HG02763 (cell line): ENCODE measurements around the gene CDKL5.
"Not testable (repeated sequence)": the region's sequence is repeated elsewhere in the genome, so short reads cannot be mapped to it uniquely, and the experiment has no call there.

ENCODE experiments used
- ATAC-seq: cut with Tn5 transposase; IDR thresholded peaks from one replicate; pipeline ENCODE4 v1.9.1; 2021; ENCODE audit warnings: mild to moderate bottlenecking, moderate library complexity; ENCODE audit not compliant: unreplicated experiment

Gene CDKL5

DNA sequence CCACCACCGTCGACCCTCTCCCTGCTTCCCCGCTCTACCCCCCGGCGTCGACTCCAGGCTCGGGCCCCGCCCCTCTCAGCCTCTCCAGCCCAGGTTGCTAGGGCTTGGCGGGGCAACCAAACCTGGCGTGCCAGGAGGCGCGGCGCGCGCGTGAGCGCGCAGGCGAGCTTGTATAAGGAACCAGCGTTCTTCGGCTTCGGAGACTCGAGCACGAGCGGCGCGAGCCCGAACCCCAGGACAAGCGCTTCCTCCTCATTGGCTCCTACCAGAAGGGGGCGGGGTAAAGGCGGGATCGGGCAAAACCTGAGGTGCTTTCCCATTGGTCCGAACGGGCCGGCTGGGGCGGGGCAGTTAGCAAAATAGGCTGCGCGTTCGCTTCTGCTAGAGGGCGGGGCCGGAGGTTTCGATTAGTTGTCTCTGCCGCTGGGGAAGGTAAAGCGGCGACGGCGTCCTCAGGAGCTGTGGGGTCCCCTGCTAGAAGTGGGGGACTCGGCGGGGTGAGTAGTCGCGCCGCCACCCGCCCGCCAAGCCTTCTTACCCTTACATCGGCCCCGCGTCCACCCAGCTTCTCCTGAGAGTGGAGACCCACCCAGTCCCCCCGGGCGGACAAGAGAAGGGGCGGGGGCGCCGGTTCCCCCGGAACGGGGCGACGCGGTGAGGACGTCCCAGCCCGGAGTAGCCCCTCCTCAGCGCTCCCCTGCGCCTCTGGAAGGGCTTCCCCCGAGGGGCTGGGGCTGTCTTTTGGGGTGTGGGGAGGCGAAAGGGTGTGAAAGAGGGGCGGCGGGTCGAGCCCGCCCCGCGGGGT, at the start of gene CDKL5:
Gene CDKL5, plus strand, starts transcription at position 410 of the 805 bp plus-strand sequence. CDS start 81,489 bp downstream, outside the sequence.
- peak; percentile 95 for ATAC-seq

DNA sequence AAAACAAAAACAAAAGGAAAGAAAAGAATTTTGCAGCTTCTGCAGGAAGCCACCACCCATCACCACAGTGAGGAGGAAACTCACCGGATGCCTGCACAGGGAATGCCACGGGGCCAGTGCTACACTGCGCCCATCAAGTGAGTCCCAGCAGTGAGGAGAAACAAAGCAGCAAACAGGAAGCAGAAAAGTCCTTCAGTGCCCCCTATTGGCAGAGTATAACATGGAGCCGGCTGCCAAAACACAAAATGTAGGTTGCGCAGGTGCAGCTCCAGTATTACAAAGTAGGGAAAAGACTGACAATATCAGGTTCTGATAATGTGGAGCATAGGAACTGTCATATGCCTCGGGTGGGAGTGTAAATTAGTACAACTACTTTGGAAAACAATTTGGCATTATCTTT, 47.6 kb upstream of the CDKL5 start:
- no peak for ATAC-seq

DNA sequence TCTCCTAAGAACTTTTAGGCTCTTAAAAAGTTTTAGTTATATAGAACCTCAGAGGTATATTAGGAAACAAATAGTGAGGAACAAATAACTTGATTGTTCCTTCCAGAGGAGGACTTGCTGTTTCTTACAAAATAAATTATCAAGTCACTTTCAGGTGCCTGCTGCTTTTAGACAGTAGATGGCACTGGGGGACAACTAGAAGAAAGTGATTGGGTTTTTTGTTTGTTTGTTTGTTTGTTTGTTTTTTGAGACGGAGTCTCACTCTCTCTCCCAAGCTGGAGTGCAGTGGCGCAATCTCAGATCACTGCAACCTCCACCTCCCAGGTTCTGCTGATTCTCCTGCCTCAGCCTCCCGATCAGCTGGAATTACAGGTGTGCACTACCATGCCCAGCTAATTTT, 35.4 kb upstream of the CDKL5 start:
- ATAC-seq: no peak

DNA sequence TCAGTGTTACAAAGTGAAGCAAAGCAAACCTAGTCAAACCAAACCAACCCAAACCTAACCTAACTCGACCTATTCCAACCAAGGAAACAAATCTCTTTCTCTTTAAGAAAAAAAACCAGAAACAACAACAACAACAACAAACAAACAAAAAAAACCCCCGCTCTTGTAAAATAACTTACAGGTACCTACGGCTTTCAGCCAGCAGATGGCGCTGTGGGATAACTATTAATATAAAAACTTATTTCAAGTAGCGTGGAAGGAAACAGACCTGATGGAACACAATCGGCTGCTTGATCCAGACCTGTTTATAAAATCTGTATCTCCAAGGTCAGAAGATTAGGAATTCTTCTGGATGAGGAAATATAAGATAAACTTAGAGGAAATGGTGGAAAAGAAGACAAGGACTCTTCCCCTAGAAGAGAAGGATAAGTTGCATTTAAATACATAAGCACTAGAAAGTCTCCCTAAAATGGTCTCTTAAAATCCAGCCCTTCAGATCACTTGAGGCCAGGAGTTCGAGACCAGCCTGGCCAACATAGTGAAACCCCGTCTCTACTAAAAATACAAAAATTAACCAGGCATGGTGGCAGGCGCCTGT, 34.4 kb upstream of the CDKL5 start:
- no peak for ATAC-seq

DNA sequence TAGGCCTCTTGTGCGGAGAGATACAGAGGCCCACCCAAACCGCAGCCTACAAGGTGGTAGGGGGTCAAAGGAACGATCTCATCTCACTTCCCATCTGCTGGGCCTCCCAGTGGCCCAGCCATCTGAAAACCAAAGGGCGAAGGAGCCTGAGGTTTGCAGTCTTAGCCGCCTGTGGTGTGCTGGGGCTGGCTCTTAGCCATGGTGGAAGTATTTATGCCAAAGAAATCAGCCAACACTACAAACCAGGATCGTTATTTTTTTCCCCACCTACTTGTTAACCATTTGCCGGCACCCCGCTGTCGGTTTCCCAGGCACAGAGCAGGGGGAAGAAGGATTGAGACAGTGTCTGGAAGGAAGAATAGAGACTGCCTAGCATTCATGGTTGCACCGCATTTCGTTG, 30.9 kb upstream of the CDKL5 start:
- ATAC-seq: no peak

DNA sequence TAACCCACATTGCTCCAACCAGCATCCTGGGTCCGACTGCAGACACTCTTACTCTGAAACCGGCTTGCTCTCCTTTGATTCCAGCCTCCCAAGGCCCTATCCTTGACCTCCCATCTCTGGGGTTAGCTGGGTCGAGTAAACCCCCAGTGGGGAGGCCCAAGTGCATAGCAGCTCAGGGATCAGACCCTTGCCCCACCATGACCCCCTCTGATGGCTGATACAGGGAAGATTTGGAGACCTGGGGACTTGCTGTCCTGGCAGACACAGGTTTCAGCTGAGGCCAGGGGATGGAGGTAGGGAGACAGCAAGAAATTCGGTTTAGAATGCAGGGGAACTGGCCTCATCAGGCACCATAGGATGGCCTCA, 23.6 kb upstream of the CDKL5 start:
- ATAC-seq: no peak

DNA sequence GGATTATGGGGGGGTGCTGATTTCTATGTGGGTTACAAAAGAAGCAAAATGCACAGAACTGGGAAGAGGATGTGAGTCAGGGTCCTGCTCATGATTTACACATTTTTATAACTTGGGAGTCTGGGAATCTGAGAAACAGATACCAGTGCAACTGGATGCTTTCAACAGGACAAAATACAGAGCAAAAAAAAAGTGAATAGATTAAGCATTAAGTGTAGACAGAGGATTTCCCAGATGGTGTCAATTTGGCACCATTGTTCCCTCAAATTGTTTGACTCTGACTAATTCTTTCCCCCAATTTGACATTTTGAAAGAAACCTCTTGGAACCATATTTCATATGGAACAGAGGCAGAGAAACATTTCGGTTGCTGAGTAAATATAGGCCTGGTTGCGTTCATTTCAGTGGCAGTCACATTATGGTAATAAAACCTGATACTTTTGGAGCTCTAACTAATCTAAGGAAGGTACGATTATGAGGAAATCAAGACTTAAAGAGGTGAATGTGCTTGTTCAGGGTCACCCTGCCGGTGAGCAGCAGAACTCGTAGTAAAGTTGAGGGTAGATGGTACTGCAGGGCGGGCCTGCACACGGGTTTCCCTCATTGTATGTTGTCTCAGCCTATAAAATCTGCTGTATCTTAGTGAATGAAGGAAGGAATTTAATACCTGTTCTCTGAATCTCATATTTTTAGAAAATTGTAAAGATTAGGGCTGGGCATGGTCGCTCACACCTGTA, 18.7 kb upstream of the CDKL5 start:
- no peak for ATAC-seq

GRCh38 chrX:18410038-18410437, 15.4 kb upstream of the CDKL5 start:
- no peak for ATAC-seq

- ATAC-seq: no peak
Measured at GRCh38 chrX:18415386-18415785, 10.0 kb upstream of the CDKL5 start.

DNA sequence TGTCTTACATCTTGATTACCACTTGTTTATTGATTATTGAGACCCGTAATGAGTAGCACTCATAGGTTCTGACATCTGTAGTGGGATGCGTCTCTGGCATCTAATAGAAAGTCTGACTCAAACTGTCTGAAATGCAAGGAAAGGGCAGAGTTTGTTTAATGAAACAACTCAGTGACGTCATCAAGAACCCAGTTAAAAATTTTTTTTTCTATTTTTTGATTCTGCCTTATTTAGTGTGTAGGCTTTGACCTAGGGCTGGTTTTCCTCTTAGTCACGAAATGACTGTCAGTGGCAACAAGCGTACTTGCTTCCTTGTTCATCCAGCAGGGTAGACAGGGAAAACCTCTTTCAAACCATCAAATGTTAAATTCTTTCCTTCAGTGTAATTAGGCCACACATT, 3.1 kb upstream of the CDKL5 start:
- ATAC-seq: no peak

DNA sequence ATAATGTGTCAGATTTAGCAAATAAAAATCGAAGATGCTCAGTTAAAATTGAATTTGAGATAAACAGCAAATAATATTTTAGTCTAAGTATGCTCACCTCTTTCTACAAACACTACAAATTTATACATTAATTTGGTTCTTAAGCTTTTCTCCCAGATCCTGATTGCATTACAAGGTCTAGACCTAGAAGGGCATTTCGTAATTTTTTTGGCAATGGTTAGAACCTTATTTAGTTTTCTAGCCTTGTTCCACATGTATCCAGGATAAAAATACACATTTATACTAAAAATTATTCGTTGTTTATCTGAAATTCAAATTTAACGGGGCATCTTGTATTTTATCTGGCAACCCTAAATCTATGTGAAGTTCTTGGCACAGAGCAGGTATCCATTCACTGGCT, 2.5 kb upstream of the CDKL5 start:
- no peak for ATAC-seq

DNA sequence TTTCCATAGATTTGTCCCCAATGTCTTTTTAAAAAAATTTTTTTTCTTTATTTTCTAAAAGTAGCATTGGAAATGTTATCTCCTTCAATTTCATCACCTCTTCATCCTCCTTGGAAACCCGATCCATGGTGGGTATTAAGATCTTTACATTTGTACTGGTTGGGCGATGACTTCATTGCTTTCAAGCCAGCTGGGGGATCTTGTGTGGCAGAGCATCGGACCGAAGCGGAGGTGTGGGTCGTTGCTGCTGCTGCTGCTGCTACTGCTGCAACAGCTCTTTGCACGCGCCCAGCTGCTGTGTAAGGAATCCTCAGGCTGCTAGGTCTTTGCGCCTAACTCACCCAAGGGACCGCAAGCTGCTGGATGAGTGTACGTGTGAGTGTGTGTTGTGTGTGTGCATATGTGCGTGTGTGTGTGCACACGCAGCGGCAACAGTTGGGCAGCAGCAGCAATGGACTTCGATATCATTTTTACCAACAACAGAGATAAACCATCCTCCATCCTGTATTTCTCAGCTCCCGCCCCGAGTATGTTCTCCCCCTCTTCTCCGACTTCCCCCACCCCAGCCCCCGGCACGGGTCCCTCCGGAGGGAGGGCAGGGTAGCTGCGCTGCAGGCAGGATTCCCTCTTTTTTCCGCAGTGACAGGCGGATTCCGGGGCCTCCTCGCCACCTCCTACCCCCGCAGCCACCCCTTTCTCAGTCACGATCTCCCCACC, 768 bp upstream of the CDKL5 start:
- ATAC-seq: no peak

GRCh38 chrX:18426004-18426320, 554 bp downstream of the CDKL5 start:
- no peak for ATAC-seq

DNA sequence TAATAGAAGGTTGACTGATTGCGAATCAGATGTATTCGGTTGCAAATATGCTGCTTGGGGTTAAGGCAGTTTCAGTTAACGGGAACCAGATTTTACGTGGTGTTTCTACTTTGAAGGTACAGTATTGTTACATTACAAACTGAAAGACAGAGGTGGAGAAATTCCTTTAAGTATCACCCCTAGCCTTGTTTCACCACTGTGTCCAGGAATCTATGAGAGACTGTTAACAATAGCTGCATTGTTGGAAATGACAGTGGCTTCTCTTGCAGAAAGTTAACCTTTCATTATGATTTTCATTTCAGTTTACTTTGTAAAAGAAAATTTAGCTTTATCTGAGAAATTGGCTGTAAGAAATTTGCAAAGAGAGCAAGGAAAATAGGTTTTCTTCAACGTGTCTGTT, 2.6 kb downstream of the CDKL5 start:
- ATAC-seq: no peak

GRCh38 chrX:18433288-18433687, 7.9 kb downstream of the CDKL5 start:
- ATAC-seq: not testable (repeated sequence)

DNA sequence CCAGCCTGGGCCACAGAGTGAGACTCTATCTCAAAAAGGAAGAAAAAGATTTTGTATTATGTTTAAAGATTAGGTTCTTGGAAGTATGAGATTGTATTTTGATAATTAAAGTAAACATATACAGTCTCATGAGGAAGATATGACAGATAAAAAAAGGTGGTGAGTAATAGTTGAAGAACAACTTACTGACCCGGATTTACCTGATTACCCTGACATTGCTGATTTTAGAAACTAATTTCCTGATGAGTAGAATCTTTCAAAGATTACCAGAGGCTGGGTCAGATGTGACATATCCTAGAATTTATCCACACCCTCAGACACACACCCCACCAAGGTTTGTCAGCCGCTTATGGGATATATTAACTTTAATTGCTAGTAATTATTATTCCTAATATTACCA, 9.5 kb downstream of the CDKL5 start:
- no peak for ATAC-seq

DNA sequence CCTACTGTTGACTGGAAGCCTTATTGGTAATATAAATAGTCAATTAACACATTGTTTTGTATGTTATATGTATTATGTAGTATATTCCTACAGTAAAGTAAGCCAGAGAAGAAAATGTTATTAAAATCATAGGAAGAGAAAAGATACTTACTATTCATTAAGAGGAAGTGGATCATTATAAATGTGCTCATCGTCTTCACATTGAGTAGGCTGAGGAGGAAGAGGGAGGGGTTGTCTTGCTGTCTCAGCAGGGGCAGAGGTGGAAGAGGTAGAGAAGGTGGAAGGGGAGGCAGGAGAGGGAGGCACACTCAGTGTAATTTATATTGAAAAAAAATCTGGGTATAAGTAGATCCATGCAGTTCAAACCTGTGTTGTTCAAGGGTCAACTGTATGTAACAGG, 10.6 kb downstream of the CDKL5 start:
- no peak for ATAC-seq

DNA sequence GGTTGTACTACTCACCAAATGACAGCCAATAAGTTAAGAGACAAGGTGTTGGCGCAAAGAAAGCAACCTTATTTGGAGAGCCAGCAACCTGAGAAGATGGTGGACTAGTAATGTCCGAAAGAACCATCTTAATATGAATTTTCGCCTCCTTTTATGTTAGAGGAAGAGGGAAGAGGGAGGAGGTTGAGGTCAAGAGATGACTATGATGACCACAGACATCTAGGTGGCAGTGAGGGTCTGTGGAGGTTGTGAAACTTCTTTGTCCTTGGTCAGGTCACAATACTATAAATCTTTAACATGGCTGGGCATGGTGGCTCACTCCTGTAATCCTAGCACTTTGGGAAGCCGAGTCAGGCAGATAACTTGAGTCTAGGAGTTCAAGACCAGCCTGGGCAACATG, 15.4 kb downstream of the CDKL5 start:
- no peak for ATAC-seq

GRCh38 chrX:18441780-18442367, 16.5 kb downstream of the CDKL5 start:
- ATAC-seq: no peak

DNA sequence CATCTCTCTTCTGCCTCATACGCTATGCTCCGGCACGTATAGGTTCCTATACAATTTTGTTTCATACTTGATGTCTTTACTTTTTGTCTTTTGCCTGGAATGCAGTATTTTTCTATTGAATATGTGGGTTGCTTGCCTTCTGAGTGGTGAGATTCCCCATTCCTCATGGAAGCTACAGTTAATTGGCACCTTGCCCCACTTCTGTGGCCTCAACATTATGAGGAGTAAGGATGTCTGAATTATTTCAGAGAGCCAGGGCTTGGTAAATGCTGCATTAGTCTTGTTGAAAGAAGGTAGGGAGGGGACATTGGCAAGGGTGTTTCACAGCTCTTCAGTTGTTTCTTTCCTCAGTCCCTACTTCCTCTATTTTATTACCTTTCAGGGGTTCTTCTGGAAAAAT, 23.0 kb downstream of the CDKL5 start:
- no peak for ATAC-seq

- ATAC-seq: no peak
Measured at GRCh38 chrX:18449236-18449635, 23.8 kb downstream of the CDKL5 start.
